ENCODE measurements around the gene FSD1L.

The FSD1L gene

GRCh38 chr9:105475302-105475701 lies 27.5 kb downstream of the FSD1L start:
- H3K4me3 ChIP-seq (replicated peaks; ENCODE audit: low read depth, low read length) = no peak overlapping the region
- TF ChIP-seq, protein P1, sequence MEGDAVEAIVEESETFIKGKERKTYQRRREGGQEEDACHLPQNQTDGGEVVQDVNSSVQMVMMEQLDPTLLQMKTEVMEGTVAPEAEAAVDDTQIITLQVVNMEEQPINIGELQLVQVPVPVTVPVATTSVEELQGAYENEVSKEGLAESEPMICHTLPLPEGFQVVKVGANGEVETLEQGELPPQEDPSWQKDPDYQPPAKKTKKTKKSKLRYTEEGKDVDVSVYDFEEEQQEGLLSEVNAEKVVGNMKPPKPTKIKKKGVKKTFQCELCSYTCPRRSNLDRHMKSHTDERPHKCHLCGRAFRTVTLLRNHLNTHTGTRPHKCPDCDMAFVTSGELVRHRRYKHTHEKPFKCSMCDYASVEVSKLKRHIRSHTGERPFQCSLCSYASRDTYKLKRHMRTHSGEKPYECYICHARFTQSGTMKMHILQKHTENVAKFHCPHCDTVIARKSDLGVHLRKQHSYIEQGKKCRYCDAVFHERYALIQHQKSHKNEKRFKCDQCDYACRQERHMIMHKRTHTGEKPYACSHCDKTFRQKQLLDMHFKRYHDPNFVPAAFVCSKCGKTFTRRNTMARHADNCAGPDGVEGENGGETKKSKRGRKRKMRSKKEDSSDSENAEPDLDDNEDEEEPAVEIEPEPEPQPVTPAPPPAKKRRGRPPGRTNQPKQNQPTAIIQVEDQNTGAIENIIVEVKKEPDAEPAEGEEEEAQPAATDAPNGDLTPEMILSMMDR (IDR thresholded peaks at IDR 0.05; ENCODE audit: low read depth, low read length, missing control alignments) = peak; percentile 25
- no peak for DNase-seq (ENCODE audit: extremely low read depth, low read depth)

DNA sequence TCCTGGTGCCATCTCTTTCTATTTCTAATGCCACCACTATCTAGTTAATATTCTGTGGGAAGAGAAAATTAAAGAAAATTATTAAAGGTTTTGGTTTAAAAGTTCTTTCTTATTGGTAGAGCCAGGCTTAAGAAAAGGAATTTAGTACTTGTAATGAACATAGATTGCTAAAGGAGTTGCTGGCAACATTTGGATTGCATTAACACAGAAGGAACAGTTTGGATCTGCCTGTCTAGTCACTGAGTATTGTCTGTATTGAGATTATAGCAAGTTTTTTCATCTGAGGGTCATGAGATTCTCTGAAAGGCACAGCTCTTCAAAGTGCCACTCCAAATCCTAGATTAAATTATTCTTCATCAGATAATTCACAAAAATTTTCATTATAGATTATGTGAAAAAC lies 32.0 kb downstream of the FSD1L start:
- no peak overlapping the region for H3K4me3 ChIP-seq (replicated peaks; ENCODE audit: low read depth, low read length)
- DNase-seq (ENCODE audit: extremely low read depth, low read depth) = no peak
- TF ChIP-seq, protein P1 (IDR thresholded peaks at IDR 0.05; ENCODE audit: low read depth, low read length, missing control alignments) = no peak

- H3K4me3 ChIP-seq (replicated peaks; ENCODE audit: low read depth, low read length) = no peak overlapping the region
These were observed 35.8 kb downstream of the FSD1L start for GRCh38 chr9:105483618-105484017.

DNA sequence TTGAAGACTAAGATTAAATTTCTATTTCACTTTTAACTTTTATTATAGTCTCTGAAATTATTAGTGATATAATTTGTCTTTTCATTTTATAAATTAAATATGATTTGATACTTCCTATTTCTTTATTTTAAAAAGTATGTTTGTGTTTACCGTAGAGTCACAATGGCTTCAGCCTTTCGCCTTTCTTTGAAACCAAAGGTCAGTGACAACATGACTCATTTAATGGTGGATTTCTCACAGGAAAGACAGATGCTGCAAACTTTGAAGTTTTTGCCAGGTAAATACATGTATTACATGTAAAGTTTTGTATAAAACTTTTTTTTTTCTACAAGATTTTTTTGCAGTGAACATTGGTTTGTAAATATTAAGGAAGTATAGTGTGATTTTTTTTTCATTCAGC lies 36.4 kb downstream of the FSD1L start:
- H3K4me3 ChIP-seq (replicated peaks; ENCODE audit: low read depth, low read length) = no peak overlapping the region
- no peak for DNase-seq (ENCODE audit: extremely low read depth, low read depth)
- TF ChIP-seq, protein P1 (IDR thresholded peaks at IDR 0.05; ENCODE audit: low read depth, low read length, missing control alignments) = no peak

More at GRCh38 chr9:105483618-105484017, 35.8 kb downstream of the FSD1L start:
- TF ChIP-seq, protein P1 (IDR thresholded peaks at IDR 0.05; ENCODE audit: low read depth, low read length, missing control alignments) = no peak
- no peak for DNase-seq (ENCODE audit: extremely low read depth, low read depth)

DNA sequence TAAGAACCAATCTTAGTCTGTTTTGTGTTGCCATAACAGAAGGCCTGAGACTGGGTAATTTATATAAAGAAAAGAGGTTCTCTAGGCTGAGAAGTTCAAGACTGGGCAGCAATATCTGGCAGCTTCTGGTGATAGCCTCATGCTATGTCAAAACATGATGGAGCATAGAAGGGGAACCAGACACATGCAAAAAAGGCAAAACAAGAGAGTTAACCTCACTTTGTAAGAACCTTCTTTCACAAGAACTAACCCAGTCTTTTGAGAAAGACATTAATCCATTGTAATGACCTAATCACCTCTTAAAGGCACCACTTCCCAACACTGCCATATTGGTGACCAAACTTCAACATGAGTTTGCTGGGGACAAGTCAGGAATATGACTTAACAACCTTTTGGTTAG lies 37.3 kb downstream of the FSD1L start:
- DNase-seq (ENCODE audit: extremely low read depth, low read depth) = no peak
- H3K4me3 ChIP-seq (replicated peaks; ENCODE audit: low read depth, low read length) = no peak overlapping the region
- TF ChIP-seq, protein P1 (IDR thresholded peaks at IDR 0.05; ENCODE audit: low read depth, low read length, missing control alignments) = no peak

DNA sequence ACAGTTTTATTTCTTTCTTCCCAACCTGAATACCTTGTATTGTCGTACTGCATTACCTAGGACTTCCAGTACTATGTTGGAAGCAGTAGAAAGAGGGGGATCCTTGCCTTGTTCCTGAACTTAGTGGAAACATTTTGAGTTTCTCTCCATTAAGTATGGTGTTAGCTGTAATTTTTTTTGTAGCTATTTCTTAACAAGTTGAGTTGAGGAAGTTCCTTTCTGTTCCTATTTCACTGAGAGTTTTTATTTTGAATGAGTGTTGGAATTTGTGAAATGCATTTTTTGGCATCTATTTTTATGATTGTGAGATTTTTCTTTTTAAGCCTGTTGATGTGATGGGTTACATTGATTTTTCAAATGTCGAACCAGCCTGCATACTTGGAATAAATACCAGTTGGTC lies 49.0 kb downstream of the FSD1L start:
- H3K4me3 ChIP-seq (replicated peaks; ENCODE audit: low read depth, low read length) = no peak overlapping the region
- TF ChIP-seq, protein P1 (IDR thresholded peaks at IDR 0.05; ENCODE audit: low read depth, low read length, missing control alignments) = no peak
- DNase-seq (ENCODE audit: extremely low read depth, low read depth) = no peak

GRCh38 chr9:105497704-105498103 lies 49.9 kb downstream of the FSD1L start:
- no peak overlapping the region for H3K4me3 ChIP-seq (replicated peaks; ENCODE audit: low read depth, low read length)
- no peak for DNase-seq (ENCODE audit: extremely low read depth, low read depth)
- TF ChIP-seq, protein P1 (IDR thresholded peaks at IDR 0.05; ENCODE audit: low read depth, low read length, missing control alignments) = no peak
